GM12801 (cell line): ENCODE results near the gene NEMF.

Source experiments
- TF ChIP-seq, protein P1 (sequence below): IDR thresholded peaks from one replicate; pipeline ENCODE4 v1.5.1; 2011; ENCODE audit warnings: control low read depth; ENCODE audit not compliant: insufficient read length; ENCODE audit errors: extremely low read depth

The NEMF gene

DNA sequence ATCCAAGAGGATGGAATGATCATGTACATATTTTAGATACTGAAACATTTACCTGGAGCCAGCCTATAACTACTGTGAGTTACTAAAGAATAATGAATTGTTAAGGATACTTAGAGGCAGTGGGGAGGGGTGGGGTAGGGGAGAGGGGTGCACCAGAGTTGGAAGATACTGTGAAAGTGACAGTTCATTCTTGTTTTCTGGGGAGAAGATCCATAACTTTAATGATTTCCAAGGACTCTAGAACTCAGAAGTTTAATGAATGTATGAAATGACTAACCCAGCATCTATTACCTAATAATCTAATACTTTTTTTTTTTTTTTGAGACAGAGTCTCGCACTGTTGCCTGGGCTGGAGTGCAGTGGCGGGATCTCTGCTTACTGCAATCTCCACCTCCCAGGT is 74.2 kb downstream of the NEMF start:
- TF ChIP-seq, protein P1, sequence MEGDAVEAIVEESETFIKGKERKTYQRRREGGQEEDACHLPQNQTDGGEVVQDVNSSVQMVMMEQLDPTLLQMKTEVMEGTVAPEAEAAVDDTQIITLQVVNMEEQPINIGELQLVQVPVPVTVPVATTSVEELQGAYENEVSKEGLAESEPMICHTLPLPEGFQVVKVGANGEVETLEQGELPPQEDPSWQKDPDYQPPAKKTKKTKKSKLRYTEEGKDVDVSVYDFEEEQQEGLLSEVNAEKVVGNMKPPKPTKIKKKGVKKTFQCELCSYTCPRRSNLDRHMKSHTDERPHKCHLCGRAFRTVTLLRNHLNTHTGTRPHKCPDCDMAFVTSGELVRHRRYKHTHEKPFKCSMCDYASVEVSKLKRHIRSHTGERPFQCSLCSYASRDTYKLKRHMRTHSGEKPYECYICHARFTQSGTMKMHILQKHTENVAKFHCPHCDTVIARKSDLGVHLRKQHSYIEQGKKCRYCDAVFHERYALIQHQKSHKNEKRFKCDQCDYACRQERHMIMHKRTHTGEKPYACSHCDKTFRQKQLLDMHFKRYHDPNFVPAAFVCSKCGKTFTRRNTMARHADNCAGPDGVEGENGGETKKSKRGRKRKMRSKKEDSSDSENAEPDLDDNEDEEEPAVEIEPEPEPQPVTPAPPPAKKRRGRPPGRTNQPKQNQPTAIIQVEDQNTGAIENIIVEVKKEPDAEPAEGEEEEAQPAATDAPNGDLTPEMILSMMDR: no peak

DNA sequence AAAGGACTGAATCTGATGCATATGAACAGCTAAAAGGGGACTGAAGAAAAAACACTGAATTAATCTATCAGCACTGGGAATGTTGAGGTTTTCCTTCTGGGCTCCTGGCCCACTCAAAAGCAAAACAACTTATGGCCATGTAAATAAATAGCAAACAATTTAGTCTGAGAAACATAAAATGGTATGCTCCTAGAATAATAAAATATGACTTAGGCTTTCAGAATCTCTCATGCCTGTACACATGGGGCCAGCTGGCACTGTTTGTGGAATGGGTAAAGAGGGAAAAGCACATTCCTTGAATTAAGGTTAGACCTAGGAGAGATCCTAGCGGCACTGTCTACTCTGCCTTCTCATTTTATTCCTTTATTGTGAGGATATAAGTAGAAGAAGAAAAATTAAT is 78.5 kb downstream of the NEMF start:
- TF ChIP-seq, protein P1: no peak

GRCh38 chr14:49770212-49770817 is 82.3 kb downstream of the NEMF start:
- TF ChIP-seq, protein P1: no peak

- TF ChIP-seq, protein P1: no peak
Observed at GRCh38 chr14:49769581-49770211, 82.9 kb downstream of the NEMF start.

DNA sequence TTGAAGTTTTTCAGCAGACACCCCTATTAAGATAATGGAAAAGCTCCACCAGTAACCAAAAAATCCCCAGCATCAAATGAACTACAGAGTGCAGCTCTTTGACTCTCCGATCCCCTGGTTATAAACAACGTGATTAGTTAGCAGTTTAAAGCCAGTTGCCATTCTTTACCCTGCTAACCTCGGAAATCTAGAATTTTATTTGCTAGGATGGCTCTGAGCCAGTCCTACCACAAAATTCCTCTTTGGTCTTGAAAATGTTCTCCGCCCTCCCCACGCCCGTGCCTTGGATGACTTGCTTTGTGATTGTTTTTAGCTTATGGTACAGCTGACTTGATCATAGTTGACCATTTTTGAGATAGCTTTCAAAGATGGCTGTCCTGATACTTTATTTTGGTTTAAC is 83.4 kb downstream of the NEMF start:
- TF ChIP-seq, protein P1: no peak

GRCh38 chr14:49768301-49769121 is 84.1 kb downstream of the NEMF start:
- TF ChIP-seq, protein P1: no peak

GRCh38 chr14:49767571-49768300 is 84.9 kb downstream of the NEMF start, which contains the start of gene KLHDC2:
KLHDC2 (plus strand) TSS chr14:49768153; CDS start chr14:49768469, 316 bp downstream.
- TF ChIP-seq, protein P1: no peak
